Activated T-cell treated with anti-CD3 and anti-CD28 coated beads for 24 hours (primary cell): ENCODE measurements around the gene DNMT3A.

ENCODE experiments used
- DNase-seq: peaks from one replicate; pipeline ENCODE4 v3.0.0-alpha.2; 2020; ENCODE audit warnings: low read depth

The DNMT3A gene

DNA sequence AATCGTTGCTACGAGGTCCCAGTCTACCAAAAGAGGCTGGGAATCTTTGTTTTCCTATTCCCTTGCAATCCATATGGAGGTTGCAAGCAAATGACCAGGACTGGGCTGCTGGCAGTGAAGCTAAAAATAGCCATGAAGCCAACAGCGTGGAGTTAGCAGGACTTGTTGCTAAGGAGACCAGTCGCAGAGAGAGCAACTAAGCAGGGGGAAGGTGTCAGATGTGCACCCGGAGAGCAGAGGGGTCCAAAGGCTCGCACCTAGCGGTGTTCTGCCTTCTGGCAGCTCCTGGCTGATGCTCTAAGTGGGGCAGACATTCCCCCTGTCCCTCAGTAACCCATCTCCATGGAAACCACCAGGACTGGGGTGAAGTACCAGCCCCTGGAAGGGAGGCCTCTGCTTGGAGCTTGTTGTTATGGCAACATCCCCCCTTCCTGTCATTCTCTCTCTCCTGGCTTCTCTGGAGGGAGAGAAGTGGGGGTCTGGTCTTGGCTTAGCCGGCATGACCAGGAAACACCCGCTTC lies 84.6 kb downstream of the DNMT3A start:
- DNase-seq: no peak

- no peak for DNase-seq
Measured at GRCh38 chr2:25256488-25256875, 85.2 kb downstream of the DNMT3A start.

DNA sequence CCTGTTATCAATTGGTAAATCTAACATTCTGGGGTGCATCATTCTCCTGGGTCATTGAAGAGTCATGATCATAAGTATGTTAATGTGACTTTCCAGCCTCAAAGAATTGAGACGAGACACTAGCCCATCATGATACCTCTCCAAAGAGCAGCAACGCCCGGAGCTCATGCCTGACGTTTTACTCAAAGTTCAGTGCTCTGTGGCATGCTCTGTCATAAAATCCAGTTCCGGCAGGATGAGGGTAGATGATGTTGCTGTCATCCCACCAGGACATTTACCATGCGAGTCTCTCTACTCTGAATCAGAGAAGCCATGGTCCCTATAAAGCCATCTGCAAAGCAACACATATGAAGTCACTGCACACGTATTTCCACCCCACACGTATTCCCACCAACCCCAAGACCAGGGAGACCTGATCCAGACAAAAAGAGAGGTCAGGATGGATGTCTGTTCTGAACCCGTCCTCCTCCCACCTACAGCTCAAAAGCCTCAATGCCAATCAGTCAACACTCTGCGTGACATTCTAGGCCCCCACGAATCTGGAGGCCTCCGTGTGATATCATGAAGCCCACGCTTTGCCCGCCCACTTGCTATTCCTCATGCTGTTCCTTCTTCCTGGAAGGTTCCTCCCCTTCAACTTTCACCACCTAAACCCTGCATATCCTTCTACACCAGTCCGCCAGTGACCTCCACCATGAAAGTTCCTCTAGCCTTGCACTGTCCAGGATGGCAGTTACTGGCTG lies 85.8 kb downstream of the DNMT3A start:
- DNase-seq: no peak

DNA sequence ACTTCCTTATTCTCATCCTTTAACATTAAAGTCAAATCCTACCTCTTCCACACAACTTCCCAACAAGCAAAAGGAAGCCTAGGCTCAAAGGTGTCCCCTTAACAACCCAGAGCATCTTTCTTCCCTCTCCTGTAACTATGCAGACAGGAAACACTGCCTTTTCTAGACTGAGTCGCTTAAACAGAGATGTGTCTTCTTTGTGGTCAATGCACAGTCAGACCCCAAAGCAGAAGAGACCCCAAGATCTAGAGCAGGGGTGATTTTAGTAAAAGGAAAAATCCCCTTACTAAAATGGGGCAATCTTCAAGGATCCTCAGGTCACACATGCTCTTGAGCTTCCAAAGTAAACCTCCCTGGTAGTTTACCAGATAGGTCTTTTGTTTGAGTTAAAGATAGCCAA lies 86.8 kb downstream of the DNMT3A start:
- no peak for DNase-seq

DNA sequence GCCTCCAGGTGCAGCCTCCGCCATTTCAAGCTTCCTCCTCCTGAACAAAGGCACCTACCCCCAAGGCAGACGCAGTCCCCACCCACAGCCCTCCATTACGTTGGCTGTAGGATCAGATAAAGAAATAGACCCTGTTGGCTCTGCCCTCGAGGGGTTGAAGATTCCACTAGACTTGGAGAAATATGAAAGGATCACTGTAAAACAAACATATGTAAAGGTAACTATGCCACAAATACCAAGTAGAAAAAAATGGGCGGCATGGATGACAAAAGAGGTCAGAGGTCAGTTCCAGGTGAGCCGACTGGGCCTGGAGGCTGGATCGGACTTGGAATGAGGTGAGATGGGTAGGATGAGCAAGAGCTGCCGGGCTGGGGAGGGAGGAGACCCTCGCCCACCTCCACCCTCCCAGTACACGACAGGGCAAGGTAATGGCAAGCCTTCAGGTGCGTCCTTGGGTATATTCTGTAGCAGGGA lies 88.5 kb downstream of the DNMT3A start:
- no peak for DNase-seq

- DNase-seq: no peak
Measured at GRCh38 chr2:25252291-25253152, 89.2 kb downstream of the DNMT3A start.

GRCh38 chr2:25251422-25252273 lies 90.1 kb downstream of the DNMT3A start:
- DNase-seq: no peak

DNA sequence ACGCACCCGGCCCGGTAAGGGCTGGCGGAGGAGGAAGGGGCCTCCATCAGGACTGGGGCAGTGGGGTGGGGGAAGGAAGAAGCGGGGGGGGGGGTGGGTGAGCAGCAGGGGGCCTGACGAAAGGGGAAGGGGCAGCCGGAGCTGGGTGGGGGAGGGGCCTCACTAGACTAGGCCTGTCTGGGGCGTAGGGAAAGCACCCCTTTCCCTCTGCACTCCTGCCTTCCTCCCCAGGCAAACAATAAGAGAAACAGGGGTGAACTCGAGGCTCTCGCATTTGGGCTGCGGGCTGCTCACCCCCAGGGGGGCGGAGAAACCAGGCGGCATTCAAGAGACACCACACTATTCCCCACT lies 90.7 kb downstream of the DNMT3A start:
- DNase-seq: no peak

DNA sequence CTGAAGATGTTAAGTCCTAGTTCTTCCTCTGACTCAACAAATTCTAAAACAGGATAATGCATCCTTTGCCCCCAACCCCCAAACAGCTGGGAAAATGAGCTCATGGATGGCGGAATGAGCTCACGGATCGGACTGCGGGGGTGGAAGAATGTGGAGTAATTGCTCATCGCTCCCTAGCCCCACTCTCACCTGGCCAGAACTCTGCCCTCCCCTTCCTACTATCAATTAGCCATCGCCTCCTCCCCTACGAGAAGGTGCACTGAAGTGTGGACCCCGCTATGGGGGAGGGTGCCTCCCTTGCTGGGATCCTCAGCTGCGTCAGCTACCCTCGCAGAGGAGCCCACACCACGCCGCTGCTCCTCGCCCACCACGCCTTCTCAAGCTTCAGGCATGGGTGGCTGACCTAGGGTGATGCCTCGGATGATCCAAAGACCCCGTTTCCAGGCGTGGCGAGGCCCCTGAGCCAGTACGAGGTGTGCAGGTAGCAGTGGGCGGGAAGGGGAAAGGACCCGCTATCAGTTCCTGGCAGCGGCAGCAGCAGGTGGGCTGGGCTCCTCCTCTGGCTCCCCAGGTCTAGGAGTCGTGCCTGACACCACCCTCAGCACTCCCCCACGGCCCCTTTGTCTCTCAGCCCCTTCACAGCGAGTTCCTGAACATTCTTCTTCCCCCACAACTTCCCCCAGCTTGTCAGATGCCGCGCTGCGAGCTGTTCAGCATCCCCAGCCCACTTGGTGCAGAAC lies 91.2 kb downstream of the DNMT3A start:
- no peak for DNase-seq

DNA sequence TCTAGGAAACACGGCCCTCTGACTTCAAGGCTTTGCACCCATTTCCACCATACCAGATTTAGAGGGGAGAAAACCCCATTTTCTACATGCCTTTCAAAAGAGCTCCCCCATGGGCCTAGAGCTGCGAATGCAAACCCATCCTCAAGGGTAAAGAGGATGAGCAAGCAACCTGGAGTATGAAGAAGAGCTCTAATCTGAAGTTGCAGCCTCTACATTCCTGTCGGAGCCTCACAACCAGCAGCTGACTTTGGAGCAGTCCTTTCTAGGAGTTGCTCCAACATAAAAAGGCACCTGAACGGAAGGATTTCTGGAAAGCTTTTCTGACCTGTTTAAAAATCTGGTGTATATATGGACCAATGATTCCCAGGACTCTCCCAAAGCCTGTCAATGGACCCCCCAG lies 91.9 kb downstream of the DNMT3A start:
- DNase-seq: no peak

- no peak for DNase-seq
Measured at GRCh38 chr2:25247792-25248512, 93.8 kb downstream of the DNMT3A start.

DNA sequence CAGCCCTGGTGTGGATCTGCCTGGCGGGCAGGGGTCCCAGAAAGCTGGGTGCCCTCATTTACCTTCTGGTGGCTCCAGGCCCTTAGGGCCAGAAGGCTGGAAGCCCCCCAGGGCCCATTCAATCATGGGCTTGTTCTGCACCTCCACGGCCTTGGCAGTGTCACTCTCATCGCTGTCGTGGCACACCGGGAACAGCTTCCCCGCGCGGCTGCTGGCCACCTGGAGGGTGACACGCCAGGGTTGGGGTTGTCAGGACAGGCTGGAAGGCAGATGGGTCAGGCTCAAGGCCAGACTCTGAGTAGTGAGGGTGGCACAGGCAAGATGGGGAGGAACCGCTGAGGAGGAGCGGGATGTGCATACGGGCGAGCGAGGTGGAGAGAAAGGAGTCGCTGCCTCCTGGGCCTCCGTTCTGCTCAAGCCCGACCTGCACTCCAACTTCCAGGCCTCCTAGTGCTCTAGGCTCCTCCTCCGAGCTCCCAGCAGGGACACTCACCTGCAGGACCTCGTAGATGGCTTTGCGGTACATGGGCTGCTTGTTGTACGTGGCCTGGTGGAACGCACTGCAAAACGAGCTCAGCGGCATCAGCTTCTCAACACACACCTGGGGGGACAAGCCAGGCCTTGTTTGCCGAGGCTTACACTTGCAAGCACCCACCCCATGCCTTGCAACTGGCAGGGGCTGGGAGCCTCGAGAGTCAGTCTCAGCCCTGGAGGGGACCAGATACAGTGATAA lies 95.0 kb downstream of the DNMT3A start:
- DNase-seq: no peak

DNA sequence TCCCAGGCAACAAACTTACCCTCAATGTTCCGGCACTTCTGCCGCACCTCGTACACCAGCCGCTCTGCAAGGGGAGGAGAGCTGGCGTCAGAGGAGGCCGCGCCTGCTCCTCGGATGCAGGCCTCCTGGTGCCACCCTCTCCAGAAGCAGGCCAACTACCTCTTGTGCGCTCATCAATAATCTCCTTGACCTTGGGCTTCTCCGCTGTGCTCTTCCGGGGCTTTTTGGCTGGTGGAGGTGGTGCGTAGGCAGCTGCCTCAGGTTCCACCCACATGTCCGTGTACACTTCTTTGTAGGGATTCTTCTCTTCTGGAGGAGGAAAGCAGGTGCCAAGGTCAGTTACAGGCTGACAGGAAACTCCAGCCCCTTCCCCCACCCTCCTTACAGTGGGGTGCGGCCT lies 95.7 kb downstream of the DNMT3A start:
- DNase-seq: no peak

GRCh38 chr2:25245141-25245540 lies 96.6 kb downstream of the DNMT3A start:
- DNase-seq: no peak

GRCh38 chr2:25243995-25244394 lies 97.7 kb downstream of the DNMT3A start:
- DNase-seq: no peak

- no peak for DNase-seq
Measured at GRCh38 chr2:25241452-25241851, 100.3 kb downstream of the DNMT3A start.

DNA sequence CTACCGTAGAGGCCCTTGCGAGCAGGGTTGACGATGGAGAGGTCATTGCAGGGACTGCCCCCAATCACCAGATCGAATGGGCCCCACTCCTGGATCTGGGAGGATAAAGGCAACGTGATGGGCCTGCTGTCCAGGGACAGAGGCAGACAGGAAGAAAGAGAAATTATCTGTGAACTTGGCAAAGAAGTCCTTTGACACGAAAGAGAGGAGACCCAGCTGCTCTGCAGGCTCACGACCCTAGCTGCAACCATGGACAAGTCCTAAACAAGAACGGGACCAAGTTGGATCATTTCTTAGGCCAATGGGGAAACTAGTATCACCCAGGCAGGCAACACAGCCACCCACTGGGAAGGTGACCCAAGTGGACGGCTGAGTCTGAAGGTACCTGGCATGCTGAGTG lies 101.1 kb downstream of the DNMT3A start:
- no peak for DNase-seq

DNA sequence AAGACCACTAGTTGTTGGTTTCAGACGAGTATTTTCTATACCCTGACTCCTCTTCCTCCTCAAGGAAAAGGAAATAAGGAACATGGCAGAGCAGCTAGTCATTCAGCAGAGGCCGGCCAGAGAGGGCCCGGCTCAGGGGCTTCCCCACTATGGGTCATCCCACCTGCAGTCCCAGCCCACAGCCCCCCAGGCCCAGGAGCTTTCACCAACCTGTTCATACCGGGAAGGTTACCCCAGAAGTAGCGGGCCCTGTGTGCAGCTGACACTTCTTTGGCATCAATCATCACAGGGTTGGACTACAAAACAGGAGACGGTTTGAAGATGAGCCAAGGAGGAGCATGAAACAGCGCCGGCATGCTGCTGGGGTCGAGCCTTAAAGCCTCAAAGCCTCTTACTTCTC lies 102.8 kb downstream of the DNMT3A start:
- no peak for DNase-seq

GRCh38 chr2:25237764-25238163 lies 104.0 kb downstream of the DNMT3A start:
- no peak for DNase-seq

GRCh38 chr2:25236736-25237135 lies 105.0 kb downstream of the DNMT3A start:
- DNase-seq: no peak
